ENCODE results near the gene RGS16.
"Not testable (repeated sequence)": the region's sequence is repeated elsewhere in the genome, so short reads cannot be mapped to it uniquely, and the experiment has no call there.

RGS16 gene, protein sequence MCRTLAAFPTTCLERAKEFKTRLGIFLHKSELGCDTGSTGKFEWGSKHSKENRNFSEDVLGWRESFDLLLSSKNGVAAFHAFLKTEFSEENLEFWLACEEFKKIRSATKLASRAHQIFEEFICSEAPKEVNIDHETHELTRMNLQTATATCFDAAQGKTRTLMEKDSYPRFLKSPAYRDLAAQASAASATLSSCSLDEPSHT

DNA sequence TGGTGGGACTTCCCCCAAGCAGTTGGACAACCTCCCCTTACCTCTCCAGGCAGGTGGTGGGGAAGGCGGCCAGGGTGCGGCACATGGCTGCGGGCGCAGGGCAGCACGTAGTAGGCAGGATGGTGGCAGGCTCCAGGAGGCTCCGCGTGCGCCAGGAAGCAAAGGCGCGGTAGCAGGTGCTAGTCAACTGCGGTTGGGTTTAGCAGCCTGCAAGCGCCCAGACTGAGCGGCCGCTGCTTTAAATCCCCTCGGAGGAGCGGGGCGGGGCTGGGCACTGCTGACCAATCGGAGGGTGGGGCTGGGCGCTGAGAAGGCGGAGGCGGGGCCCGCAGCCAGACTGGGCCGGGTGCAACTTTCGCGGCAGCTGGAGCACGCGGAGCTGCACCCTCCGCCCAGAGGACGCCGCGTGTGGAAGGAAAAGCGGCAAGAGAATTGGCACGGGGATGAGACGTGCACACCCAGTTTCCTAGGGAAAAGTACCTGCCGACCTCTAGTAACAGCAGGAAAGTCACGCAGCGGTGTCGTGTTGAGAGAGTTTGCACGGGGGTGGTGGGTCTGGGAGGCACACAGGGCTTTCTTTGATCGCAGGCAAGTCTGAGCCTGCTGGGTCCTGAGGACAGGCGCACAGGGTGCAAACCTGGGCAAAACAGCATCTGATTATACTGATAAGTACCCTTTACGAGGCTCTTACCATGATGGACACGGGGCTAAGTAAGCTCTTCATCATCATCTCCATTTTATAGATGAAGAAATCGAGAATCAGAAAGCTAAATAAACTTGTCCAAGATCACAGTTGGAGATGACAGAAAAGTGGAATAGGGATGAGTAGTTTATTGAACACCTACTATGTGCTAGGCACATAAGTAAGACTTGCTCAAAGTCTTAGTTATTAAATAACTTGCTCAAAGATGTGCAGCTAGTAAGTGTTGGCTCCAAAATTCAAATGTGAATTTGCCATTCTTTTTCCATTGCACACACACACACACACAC is at the start of gene RGS16:
TSS of gene RGS16 (minus strand) at position 215 of the 990 bp plus-strand sequence. CDS start at position 85, 130 bp downstream.
- peak; percentile 92 for ATAC-seq
- peak; percentile 97 for DNase-seq

GRCh38 chr1:182653986-182654385 is 49.8 kb upstream of the RGS16 start:
- ATAC-seq (no peak), DNase-seq (no peak)

DNA sequence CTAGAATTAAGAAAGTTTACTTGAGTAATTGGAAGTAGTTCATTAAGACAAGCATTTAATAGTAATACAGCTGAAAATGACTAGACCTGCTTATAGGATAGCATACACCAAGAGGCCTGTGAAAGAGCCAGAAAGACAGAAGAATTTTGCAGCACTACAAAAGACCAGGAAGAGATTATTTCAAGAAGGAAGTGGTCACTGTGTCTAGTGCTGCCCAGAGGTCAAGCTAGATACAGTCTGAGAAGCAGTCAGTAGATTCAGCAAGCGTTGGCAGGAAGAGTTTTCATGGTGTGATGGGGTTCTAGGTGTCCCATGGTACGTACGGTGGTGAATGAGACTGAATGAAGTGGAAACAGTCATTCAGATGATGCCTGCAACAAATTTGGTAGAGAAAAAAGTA is 48.7 kb upstream of the RGS16 start:
- no peak for DNase-seq
- no peak for ATAC-seq

- ATAC-seq (no peak), DNase-seq (no peak)
Measured at GRCh38 chr1:182651339-182651724, 47.1 kb upstream of the RGS16 start.

GRCh38 chr1:182650678-182651338 is 46.6 kb upstream of the RGS16 start:
- ATAC-seq (no peak), DNase-seq (no peak)

DNA sequence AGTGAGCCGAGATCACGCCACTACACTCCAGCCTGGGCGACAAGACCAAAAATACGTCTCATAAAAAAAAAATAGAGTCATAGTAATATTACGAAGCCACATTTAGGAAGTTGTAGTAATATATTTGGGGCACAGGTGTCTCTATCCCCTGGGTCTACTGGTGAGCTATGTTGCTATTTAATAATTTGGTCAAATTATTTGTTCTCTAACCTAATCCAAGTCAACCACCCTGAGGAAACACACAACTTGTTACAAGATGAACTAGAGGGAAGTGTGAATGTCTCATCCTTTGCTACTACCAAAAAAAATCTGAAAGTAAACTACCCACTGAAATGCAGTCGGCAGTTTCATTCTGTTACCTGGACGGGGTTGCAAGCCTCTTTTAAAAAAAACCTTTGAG is 44.9 kb upstream of the RGS16 start:
- ATAC-seq (no peak), DNase-seq (no peak)

GRCh38 chr1:182646739-182647138 is 42.5 kb upstream of the RGS16 start:
- no peak for ATAC-seq
- DNase-seq, result no peak

GRCh38 chr1:182644886-182645285 is 40.7 kb upstream of the RGS16 start:
- DNase-seq, result no peak
- no peak for ATAC-seq

GRCh38 chr1:182643699-182644098 is 39.5 kb upstream of the RGS16 start:
- no peak for DNase-seq
- no peak for ATAC-seq

- DNase-seq (no peak), ATAC-seq (no peak)
Measured at GRCh38 chr1:182642461-182642860, 38.3 kb upstream of the RGS16 start.

- ATAC-seq, result no peak
- DNase-seq, result no peak
Measured at GRCh38 chr1:182641561-182641960, 37.4 kb upstream of the RGS16 start.

DNA sequence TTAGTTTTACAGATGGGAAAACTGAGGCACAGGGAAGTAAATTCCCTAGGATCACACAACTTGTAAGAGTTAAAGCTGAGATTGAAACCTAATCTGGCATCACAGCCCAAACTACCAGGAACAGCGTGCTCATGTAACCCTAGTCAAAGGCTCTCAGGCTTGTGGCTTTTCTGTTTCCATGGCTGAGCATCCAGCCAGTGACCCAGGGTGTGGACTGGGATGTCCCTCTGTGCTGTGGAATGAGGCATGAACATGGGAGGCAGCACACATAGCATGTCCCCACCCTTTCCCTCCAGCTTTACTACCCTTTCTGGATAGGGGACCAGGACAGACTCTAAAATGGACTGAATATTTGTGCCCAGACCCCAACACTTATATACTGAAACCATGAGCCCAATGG is 35.1 kb upstream of the RGS16 start:
- no peak for ATAC-seq
- no peak for DNase-seq

DNA sequence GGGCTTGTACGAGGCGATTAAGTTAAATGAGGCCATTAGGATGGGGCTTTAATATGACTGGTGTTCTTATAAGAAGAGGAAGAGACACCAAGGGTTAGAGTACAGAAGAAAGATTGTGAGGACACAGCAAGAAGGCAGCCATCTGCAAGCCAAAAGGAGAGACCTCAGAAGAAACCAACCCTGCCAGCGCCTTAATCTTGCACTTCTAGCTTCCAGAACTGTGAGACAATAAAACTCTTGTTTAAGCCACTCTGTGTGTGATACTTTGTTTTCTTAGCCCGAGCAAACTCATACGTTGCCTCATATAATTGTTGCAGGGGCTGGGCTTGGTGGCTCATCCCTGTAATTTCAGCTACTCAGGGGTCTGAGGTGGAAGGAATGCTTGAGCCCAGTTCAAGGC is 33.6 kb upstream of the RGS16 start:
- ATAC-seq (no peak), DNase-seq (no peak)

- DNase-seq (no peak), ATAC-seq (no peak)
Measured at GRCh38 chr1:182635871-182636270, 31.7 kb upstream of the RGS16 start.

DNA sequence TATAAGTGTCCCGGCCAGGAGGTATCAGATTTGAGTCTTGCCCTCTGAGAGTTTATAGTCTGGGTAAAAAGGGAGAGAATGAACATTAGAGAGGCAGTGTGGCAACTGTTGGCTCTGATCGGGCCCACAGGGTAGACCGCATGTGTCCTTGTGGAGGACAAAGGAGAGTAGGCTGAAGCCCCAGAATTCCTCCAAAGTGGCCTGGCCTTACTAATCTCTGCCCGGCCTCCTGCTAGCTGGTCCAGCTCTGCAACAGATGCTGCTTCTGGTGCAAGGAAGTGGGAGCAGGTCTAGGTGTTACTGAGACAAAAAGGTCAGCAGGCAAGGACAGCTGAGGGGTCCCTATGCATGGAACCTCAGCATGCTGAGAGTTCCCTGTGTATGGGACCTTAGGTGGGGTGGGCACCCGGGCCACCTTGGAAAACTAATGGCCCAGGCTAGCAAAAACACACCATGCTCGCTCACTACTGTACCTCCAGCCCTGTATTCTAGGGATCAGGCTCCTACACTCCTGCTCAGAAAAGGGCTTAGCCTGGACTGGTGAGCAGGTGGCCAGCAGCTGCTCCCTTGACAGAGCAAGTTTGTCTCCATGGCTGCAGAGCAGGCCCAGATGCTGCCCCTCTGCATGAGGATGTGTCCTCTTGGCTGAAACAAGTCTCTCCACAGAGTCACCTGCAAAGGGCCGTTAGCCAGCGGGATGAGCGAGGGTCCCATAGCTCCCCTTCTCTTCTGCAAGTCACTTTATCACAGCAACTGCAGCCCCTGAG is 30.3 kb upstream of the RGS16 start:
- no peak for ATAC-seq
- DNase-seq, result no peak

GRCh38 chr1:182633657-182634281 is 29.6 kb upstream of the RGS16 start:
- ATAC-seq (no peak), DNase-seq (no peak)

GRCh38 chr1:182633031-182633430 is 28.8 kb upstream of the RGS16 start:
- DNase-seq, result no peak
- ATAC-seq, result no peak

- not testable (repeated sequence) for DNase-seq, ATAC-seq
Measured at GRCh38 chr1:182632441-182632857, 28.3 kb upstream of the RGS16 start.

GRCh38 chr1:182631954-182632353 is 27.8 kb upstream of the RGS16 start:
- DNase-seq (no peak), ATAC-seq (no peak)

DNA sequence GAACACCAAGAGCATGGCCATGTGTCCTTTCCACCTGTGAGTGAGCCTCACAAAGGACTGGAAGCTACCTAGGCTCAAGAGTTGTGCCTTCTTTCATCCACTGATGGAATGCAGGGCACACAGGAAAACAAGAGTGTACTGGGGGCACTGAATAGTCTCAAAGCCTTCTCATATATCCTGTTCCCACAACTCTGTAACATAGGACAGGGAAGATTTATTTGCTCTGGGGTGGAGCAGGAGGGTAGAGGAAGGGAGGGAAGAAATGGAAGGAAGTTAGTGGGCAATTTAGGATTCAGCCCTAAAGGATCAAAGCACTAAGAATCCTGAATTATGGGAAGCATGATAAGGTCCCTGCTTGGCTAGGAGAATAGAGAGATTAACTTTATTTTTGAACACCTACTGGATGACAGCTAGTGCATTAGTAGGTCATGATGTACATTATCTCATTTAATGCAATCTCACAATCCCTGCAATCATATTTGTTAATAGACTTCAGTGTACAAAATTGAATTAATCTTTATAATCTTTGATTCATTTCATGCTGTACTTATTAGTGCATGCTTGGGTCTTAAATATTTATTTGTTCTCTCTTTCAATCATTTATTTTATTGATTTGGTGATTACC is 27.0 kb upstream of the RGS16 start:
- no peak for ATAC-seq
- no peak for DNase-seq

GRCh38 chr1:182630586-182630985 is 26.4 kb upstream of the RGS16 start:
- ATAC-seq, result no peak
- DNase-seq, result no peak
